GM21360 (cell line): ENCODE data around the gene MFSD6L.

ENCODE experiments used
- ATAC-seq: cut with Tn5 transposase; IDR thresholded peaks from one replicate; pipeline ENCODE4 v1.9.1; 2021; ENCODE audit warnings: mild to moderate bottlenecking, moderate library complexity; ENCODE audit not compliant: unreplicated experiment

Gene MFSD6L

GRCh38 chr17:8794636-8795035, 4.5 kb downstream of the MFSD6L start:
- ATAC-seq: no peak

GRCh38 chr17:8793649-8794048, 5.5 kb downstream of the MFSD6L start:
- ATAC-seq: no peak

GRCh38 chr17:8792646-8793045, 6.5 kb downstream of the MFSD6L start:
- ATAC-seq: no peak

- no peak for ATAC-seq
Measured at GRCh38 chr17:8791910-8792270, 7.3 kb downstream of the MFSD6L start.

- ATAC-seq: no peak
Measured at GRCh38 chr17:8791248-8791909, 7.8 kb downstream of the MFSD6L start.

GRCh38 chr17:8789743-8790142, 9.4 kb downstream of the MFSD6L start:
- no peak for ATAC-seq

- ATAC-seq: no peak
Measured at GRCh38 chr17:8788998-8789397, 10.2 kb downstream of the MFSD6L start.

- no peak for ATAC-seq
Measured at GRCh38 chr17:8785547-8786413, 13.4 kb downstream of the MFSD6L start.

- ATAC-seq: no peak
Measured at GRCh38 chr17:8782176-8782575, 17.0 kb downstream of the MFSD6L start.

GRCh38 chr17:8781776-8782175, 17.4 kb downstream of the MFSD6L start:
- ATAC-seq: no peak

GRCh38 chr17:8776881-8777280, 22.3 kb downstream of the MFSD6L start:
- no peak for ATAC-seq

GRCh38 chr17:8776248-8776647, 22.9 kb downstream of the MFSD6L start:
- no peak for ATAC-seq

GRCh38 chr17:8766731-8767130, 32.4 kb downstream of the MFSD6L start:
- no peak for ATAC-seq

- no peak for ATAC-seq
Measured at GRCh38 chr17:8762012-8762411, 37.2 kb downstream of the MFSD6L start.

GRCh38 chr17:8758137-8758596, 41.0 kb downstream of the MFSD6L start, which contains the start of gene SPDYE4:
SPDYE4 (minus strand) TSS chr17:8758546; CDS start chr17:8758382, 164 bp downstream.
- ATAC-seq: no peak

GRCh38 chr17:8757189-8757588, 42.0 kb downstream of the MFSD6L start:
- no peak for ATAC-seq

GRCh38 chr17:8755590-8756255, 43.4 kb downstream of the MFSD6L start:
- ATAC-seq: no peak

- no peak for ATAC-seq
Measured at GRCh38 chr17:8754890-8755289, 44.3 kb downstream of the MFSD6L start.

- ATAC-seq: no peak
Measured at GRCh38 chr17:8753976-8754440, 45.2 kb downstream of the MFSD6L start.

- ATAC-seq: no peak
Measured at GRCh38 chr17:8753136-8753975, 45.8 kb downstream of the MFSD6L start.

- ATAC-seq: no peak
Measured at GRCh38 chr17:8749616-8750015, 49.5 kb downstream of the MFSD6L start.
